Parathyroid adenoma (tissue), 2 donors: ENCODE data around the gene SIX1.

Source experiments
- H2AFZ ChIP-seq: fragments of 300-600 bp; sonication (generic); one replicate; pipeline ENCODE4 v1.7.0; 2017; ENCODE audit warnings: antibody characterized with exemption, mild to moderate bottlenecking
- H3K27ac ChIP-seq: fragments of 300-600 bp; sonication (generic); one replicate; pipeline ENCODE4 v1.7.0; 2017
- H3K27me3 ChIP-seq: fragments of 300-600 bp; sonication (generic); one replicate; pipeline ENCODE4 v1.7.0; 2017; ENCODE audit warnings: low read length; ENCODE audit not compliant: control insufficient read depth, insufficient read depth
- H3K36me3 ChIP-seq: fragments of 300-600 bp; sonication (generic); one replicate; pipeline ENCODE4 v1.7.0; 2017; ENCODE audit warnings: low read length; ENCODE audit not compliant: control insufficient read depth, insufficient read depth
- H3K4me1 ChIP-seq: fragments of 300-600 bp; sonication (generic); one replicate; pipeline ENCODE4 v1.7.0; 2017; ENCODE audit warnings: control low read depth
- H3K4me2 ChIP-seq: fragments of 300-600 bp; sonication (generic); one replicate; pipeline ENCODE4 v1.7.0; 2017; ENCODE audit warnings: low read length
- H3K4me3 ChIP-seq: fragments of 300-600 bp; sonication (generic); one replicate; pipeline ENCODE4 v1.7.0; 2017; ENCODE audit warnings: low read depth, low read length
- H3K79me2 ChIP-seq: fragments of 300-600 bp; sonication (generic); one replicate; pipeline ENCODE4 v1.7.0; 2017; ENCODE audit warnings: control low read depth
- H3K9ac ChIP-seq: fragments of 300-600 bp; sonication (generic); one replicate; pipeline ENCODE4 v1.7.0; 2017; ENCODE audit warnings: mild to moderate bottlenecking
- H3K9me3 ChIP-seq: fragments of 300-600 bp; sonication (generic); one replicate; pipeline ENCODE4 v1.7.0; 2017; ENCODE audit warnings: low read length; ENCODE audit not compliant: control insufficient read depth
- CTCF ChIP-seq: fragments of 300-600 bp; sonication (generic); IDR thresholded peaks from one replicate; pipeline ENCODE4 v1.7.0; 2017; ENCODE audit warnings: antibody characterized with exemption, mild to moderate bottlenecking
- donor health status: primary hyperparathyroidism.

Gene SIX1

GRCh38 chr14:60639674-60640073 lies 9.6 kb downstream of the SIX1 start:
- no peaks in the 10 kb centered on the region for H3K36me3 ChIP-seq
- no peaks in the 10 kb centered on the region for H3K27me3 ChIP-seq
- peak overlapping the region; percentile 94 for H3K4me2 ChIP-seq
- no peak overlapping the region for H3K9ac ChIP-seq
- no peaks in the 10 kb centered on the region for H3K9me3 ChIP-seq
- no peak overlapping the region for H2AFZ ChIP-seq
- peaks cover 31% of the 10 kb centered on the region for H3K4me1 ChIP-seq
- peak overlapping the region; percentile 96 for H3K27ac ChIP-seq
- TF ChIP-seq CTCF = no peak
- H3K79me2 ChIP-seq = peaks cover 57% of the 10 kb centered on the region
- H3K4me3 ChIP-seq = peak overlapping the region; percentile 87

- Histone ChIP-seq H3K9me3 (no peaks in the 10 kb centered on the region), H3K4me3 (peak overlapping the region; percentile 87), H2AFZ (peak overlapping the region; percentile 25), H3K36me3 (no peaks in the 10 kb centered on the region), H3K27me3 (no peaks in the 10 kb centered on the region), H3K79me2 (peaks cover 50% of the 10 kb centered on the region), H3K27ac (peak overlapping the region; percentile 96), H3K9ac (peak overlapping the region; percentile 61), H3K4me1 (peaks cover 45% of the 10 kb centered on the region), H3K4me2 (peak overlapping the region; percentile 94)
- TF ChIP-seq CTCF = no peak
Observed at GRCh38 chr14:60637479-60638315, 11.6 kb downstream of the SIX1 start.

GRCh38 chr14:60636879-60637478 lies 12.3 kb downstream of the SIX1 start:
- H2AFZ ChIP-seq = peak overlapping the region; percentile 25
- H3K9ac ChIP-seq = peak overlapping the region; percentile 61
- no peaks in the 10 kb centered on the region for H3K27me3 ChIP-seq
- H3K79me2 ChIP-seq = peaks cover 42% of the 10 kb centered on the region
- peak overlapping the region; percentile 87 for H3K4me3 ChIP-seq
- no peaks in the 10 kb centered on the region for H3K9me3 ChIP-seq
- no peak for TF ChIP-seq CTCF
- peaks cover 51% of the 10 kb centered on the region for H3K4me1 ChIP-seq
- H3K27ac ChIP-seq = peak overlapping the region; percentile 96
- H3K36me3 ChIP-seq = no peaks in the 10 kb centered on the region
- H3K4me2 ChIP-seq = peak overlapping the region; percentile 94

- Histone ChIP-seq H3K27ac (peak overlapping the region; percentile 96), H3K9me3 (no peaks in the 10 kb centered on the region), H3K79me2 (peaks cover 30% of the 10 kb centered on the region), H3K4me2 (no peak overlapping the region), H2AFZ (no peak overlapping the region), H3K36me3 (no peaks in the 10 kb centered on the region), H3K4me3 (no peak overlapping the region), H3K4me1 (peaks cover 59% of the 10 kb centered on the region), H3K27me3 (no peaks in the 10 kb centered on the region), H3K9ac (no peak overlapping the region)
- TF ChIP-seq CTCF = no peak
Observed at GRCh38 chr14:60634153-60634552, 15.1 kb downstream of the SIX1 start.
